Activated CD4-positive, alpha-beta T cell treated with anti-CD3 and anti-CD28 coated beads for 36 hours (primary cell): Measurements from ENCODE around the gene MLC1. TPM values are rescaled to one million over a fixed set of nuclear protein-coding genes. Genes with fewer than 3 reads are reported as not detected.

Experiments used
- ATAC-seq: fragments of 200-7000 bp; cut with Tn5 transposase; one replicate; pipeline ENCODE4 v1.10.0; 2021; ENCODE audit warnings: mild to moderate bottlenecking, moderate library complexity
- CTCF ChIA-PET: fragments of 350-600 bp; sonication (Branson Sonifier 250); formaldehyde crosslinking; loops from one replicate; lab custom pipeline; 2021; ENCODE audit warnings: antibody characterized with exemption; lab: Charles Lee
- POLR2A ChIA-PET: fragments of 350-600 bp; sonication (Branson Sonifier 250); formaldehyde crosslinking; loops from one replicate; lab custom pipeline; 2021; ENCODE audit warnings: antibody characterized with exemption, inconsistent platforms; lab: Charles Lee
- DNase-seq: peaks from one replicate; pipeline ENCODE4 v3.0.0-alpha.2; 2020
- H3K27ac Mint-ChIP-seq: one replicate; pipeline ENCODE4 v1.8.0; 2021; ENCODE audit warnings: mixed read lengths
- H3K27me3 Mint-ChIP-seq: one replicate; pipeline ENCODE4 v1.8.0; 2021; ENCODE audit warnings: mixed read lengths
- H3K36me3 Mint-ChIP-seq: one replicate; pipeline ENCODE4 v1.8.0; 2021; ENCODE audit warnings: low read depth, mixed read lengths
- H3K4me1 Mint-ChIP-seq: one replicate; pipeline ENCODE4 v1.8.0; 2021; ENCODE audit warnings: mixed read lengths
- H3K4me3 Mint-ChIP-seq: one replicate; pipeline ENCODE4 v1.8.0; 2021; ENCODE audit warnings: mild to moderate bottlenecking, moderate library complexity, mixed read lengths
- H3K9me3 Mint-ChIP-seq: one replicate; pipeline ENCODE4 v1.8.0; 2021; ENCODE audit warnings: low read depth, mixed read lengths
- intact Hi-C, 2 experiments: fragments of 100-400 bp; cut with DNase I in 1 of 2; cut with micrococcal nuclease in 1 of 2; formaldehyde crosslinking; loops; one replicate each; pipeline versions ENCODE4 v1.14.2 to v1.15.1; 2022 to 2024; cut with DNase I, micrococcal nuclease
- total RNA-seq, 2 experiments: library from RNA; stranded (reverse); gene quantifications; one replicate each; pipeline ENCODE4 v1.2.3, GENCODE V29; 2021

The MLC1 gene
- total RNA-seq, 2 experiments from 2014 or later, result not detected

DNA sequence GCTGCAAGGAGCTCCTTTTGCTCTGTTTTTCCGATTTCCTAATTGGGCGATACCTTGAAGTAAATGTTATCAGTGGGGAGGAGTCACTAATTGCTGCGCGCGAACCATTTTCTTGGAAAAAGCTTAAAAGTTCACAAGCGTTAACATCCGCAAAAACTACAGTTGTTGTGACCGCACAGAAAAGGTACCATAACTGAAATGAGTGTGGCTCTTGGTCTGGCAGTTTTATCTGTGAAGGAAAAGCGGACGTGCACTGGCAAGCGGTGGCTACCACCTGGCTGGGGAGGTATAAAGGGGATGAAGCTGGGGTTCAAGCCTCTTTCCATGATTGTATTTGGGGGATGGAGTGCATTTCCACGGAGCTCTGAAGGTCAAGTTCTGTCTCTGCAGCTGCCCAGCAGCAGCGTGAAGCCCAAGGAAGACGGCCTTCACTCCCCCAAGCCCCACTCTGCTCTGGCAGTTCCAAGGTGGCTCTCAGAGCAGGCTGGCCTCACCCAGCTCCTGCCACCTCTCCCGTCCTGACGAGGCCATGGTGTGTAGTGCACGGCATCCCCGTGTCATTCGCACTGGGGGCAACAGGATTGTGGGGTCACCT lies 32.0 kb upstream of the MLC1 start:
- ChIA-PET POLR2A (no interaction called here), CTCF (interaction anchor here (0.6 to 1.8 kb wide), 2 partner anchors 31 to 87 kb away, joined by 3 to 6 read pairs; no protein-coding TSS in a partner anchor)
- H3K4me3 Mint-ChIP-seq, result no peak overlapping the region
- H3K27ac Mint-ChIP-seq, result no peak overlapping the region
- DNase-seq (no peak), ATAC-seq (no peak)
- intact Hi-C loops, result no loop called here
- H3K4me1 Mint-ChIP-seq, result peaks cover 6% of the 10 kb centered on the region
- H3K9me3 Mint-ChIP-seq, result no peaks in the 10 kb centered on the region
- H3K36me3 Mint-ChIP-seq, result no peaks in the 10 kb centered on the region
- H3K27me3 Mint-ChIP-seq, result peaks cover 15% of the 10 kb centered on the region

DNA sequence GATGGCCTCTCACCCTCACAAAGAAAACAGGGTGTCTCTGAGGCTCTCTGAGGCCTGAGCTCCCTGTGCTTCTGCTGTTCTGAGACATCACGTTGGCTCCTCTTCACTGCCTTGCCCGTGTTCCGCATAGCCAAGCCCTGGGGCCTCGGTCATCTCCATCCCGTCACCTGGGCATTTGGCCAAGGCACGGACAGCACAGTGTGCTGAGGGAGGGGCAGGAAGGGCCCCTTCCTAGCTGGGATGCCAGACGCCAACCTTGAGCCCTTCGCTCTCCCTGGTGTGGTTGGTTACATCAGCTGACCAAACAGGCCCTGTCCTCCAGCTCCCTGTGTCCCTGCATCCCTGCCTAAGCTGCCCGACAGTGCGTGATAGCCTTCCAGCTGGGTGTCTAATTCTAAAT lies 30.5 kb upstream of the MLC1 start:
- peaks cover 10% of the 10 kb centered on the region for H3K4me1 Mint-ChIP-seq
- H3K4me3 Mint-ChIP-seq, result no peak overlapping the region
- CTCF ChIA-PET, result interaction anchor here (0.6 to 1.8 kb wide), 3 partner anchors 31 to 85 kb away, joined by 3 to 6 read pairs (median 4); partner anchors contain the start of gene MLC1
- ATAC-seq, result no peak
- no peak overlapping the region for H3K27ac Mint-ChIP-seq
- peaks cover 16% of the 10 kb centered on the region for H3K27me3 Mint-ChIP-seq
- no peak for DNase-seq
- H3K9me3 Mint-ChIP-seq, result no peaks in the 10 kb centered on the region
- intact Hi-C loops, result no loop called here
- POLR2A ChIA-PET, result no interaction called here
- H3K36me3 Mint-ChIP-seq, result no peaks in the 10 kb centered on the region

DNA sequence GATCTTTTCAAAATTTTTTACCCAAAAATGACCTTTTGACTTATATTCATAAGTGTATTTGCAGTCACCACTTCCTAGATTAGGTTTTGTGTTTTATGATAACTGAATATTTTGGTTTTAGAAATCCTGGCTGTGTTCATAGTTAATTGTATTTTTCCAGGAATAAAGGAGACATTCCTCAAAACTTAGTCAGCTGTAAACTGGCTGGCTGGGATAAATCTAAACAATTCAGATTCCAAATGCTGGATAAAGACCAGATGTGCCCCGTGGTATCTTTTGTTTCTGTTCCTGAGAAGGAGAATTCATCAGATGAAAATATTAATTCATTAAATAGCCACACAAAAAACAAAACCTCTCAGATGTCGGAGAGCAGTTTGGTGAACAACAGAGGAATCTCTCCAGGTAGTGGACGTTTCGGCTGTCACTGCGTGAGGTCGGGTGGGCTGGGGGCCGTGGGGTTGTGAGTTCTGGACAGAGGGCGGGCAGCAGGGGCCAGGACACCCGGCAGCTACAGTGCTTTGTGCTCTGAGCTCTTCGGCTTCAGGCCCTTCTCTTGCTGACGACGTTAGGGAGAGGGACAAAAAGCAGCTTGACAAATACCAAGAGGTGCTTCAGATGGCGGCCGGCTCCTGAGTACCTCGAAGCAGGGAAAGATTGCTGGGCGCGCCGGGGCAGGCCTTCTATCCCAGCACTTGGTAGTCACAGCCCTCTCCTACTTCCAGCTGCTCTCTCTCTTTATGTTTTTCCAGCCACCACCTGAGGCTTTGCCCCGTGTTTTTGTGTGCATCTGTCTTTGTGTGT lies 29.2 kb upstream of the MLC1 start:
- intact Hi-C loops, result no loop called here
- ChIA-PET CTCF (interaction anchor here (0.6 to 1.4 kb wide), 2 partner anchors 29 to 59 kb away, joined by 4 read pairs; partner anchors contain the start of gene MLC1), POLR2A (no interaction called here)
- H3K4me3 Mint-ChIP-seq, result no peak overlapping the region
- H3K4me1 Mint-ChIP-seq, result peaks cover 10% of the 10 kb centered on the region
- DNase-seq (no peak), ATAC-seq (no peak)
- H3K9me3 Mint-ChIP-seq, result no peaks in the 10 kb centered on the region
- no peaks in the 10 kb centered on the region for H3K36me3 Mint-ChIP-seq
- peaks cover 16% of the 10 kb centered on the region for H3K27me3 Mint-ChIP-seq
- H3K27ac Mint-ChIP-seq, result no peak overlapping the region

DNA sequence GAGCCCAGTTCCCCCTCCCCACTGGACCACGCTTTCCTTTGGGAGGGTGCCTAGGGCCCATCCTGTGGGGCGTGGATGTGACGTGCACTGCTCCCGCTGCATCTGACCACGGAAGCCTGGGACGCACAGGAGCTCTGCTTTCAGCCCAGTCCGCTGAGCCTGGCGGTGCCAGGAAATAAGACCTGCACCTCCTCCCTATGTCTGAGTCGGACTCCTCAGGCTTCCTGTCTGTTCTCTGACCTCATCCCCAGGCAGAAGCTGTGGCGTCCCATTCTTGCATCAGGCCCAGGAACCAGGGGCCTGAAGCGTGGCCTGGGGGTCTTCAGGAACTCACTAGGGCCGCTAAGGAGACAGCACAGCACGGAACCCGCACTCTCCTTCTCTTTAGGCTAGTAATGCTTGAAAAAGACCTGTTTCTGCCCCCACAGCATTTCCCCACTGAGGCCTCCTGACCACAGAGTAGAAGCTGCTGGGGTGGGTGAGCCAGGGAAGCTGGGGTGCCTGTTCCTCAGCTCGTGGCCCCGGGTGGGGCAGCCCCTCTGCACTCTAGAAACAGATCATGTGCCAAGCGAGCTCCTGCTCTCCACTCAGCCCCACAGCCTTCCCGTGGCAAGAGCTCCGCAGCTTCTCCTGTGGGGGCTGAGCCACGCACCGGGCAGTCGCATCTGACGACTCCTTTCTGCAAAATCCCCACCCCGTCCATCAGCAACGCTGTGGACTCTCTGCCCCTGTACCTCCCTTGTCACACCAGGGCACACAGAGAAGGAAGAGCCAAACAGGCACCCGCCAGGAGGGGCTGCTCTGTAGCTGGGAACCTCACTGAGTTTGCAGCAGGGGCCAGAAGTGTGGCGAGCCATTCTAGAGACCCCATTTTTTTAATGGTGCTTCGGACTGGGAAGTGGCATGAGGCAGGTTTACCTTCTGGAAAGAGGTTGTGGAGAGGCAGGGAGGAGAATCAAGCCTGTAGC lies 27.2 kb upstream of the MLC1 start:
- Mint-ChIP-seq H3K4me3 (no peak overlapping the region), H3K36me3 (no peaks in the 10 kb centered on the region), H3K27ac (peak overlapping the region; percentile 37), H3K27me3 (peaks cover 14% of the 10 kb centered on the region), H3K4me1 (peaks cover 10% of the 10 kb centered on the region), H3K9me3 (no peaks in the 10 kb centered on the region)
- DNase-seq (peak; percentile 52), ATAC-seq (peak; percentile 78)
- intact Hi-C loops, result no loop called here
- ChIA-PET POLR2A (no interaction called here), CTCF (interaction anchor here (1.2 kb wide), 1 partner anchor 8 kb away, joined by 3 read pairs; no protein-coding TSS in a partner anchor)

DNA sequence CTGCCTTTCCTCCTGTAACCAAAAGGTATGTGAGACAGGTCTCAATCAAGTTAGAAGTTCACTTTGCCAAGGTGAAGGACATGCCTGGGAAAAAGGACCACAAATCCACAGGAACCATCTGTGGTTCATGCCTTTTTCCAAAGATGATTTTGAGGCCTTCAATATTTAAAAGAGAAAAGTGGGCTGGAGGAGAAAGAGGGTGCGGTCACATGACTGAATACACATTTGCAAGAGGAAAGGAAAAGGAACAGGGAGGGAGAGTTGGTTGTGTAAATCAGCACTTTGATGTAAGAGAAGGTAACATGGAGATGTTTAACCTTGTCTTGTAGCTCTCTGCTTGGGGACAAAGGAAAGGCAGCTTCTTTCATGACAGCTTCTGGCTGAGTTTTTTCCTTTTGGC lies 25.8 kb upstream of the MLC1 start:
- ChIA-PET POLR2A (no interaction called here), CTCF (no interaction called here)
- Mint-ChIP-seq H3K4me1 (peaks cover 10% of the 10 kb centered on the region), H3K36me3 (no peaks in the 10 kb centered on the region), H3K9me3 (no peaks in the 10 kb centered on the region), H3K4me3 (no peak overlapping the region), H3K27ac (no peak overlapping the region), H3K27me3 (peaks cover 14% of the 10 kb centered on the region)
- intact Hi-C loops, result no loop called here
- ATAC-seq, result no peak
- DNase-seq, result no peak

DNA sequence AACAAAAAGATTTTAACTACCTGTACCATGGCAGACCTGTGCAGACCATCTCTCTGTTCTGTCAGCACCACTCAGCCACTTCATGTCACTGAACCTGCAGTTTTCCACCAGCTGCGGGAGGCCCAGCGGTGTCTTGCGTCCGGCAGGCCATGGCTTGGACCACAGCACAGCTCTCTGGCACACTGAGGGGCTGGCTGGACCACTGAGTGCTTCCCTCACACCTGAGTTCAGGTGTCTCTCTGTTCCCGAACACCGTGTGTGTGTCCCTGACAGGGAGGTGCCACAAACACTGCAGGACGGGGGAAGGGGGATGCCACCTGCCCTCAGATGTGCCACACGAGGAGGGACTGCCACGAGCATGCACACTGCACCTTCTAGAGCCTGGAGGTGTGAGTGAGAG lies 22.3 kb upstream of the MLC1 start:
- intact Hi-C loops, result no loop called here
- DNase-seq, result no peak
- Mint-ChIP-seq H3K36me3 (no peaks in the 10 kb centered on the region), H3K27me3 (peaks cover 5% of the 10 kb centered on the region), H3K9me3 (no peaks in the 10 kb centered on the region), H3K27ac (no peak overlapping the region), H3K4me1 (peaks cover 14% of the 10 kb centered on the region), H3K4me3 (no peak overlapping the region)
- POLR2A ChIA-PET, result interaction anchor here (1.2 kb wide), 1 partner anchor 279 kb away, joined by 8 read pairs; no protein-coding TSS in a partner anchor
- ATAC-seq, result no peak
- CTCF ChIA-PET, result interaction anchor here (0.8 kb wide), 1 partner anchor 9 kb away, joined by 3 read pairs; no protein-coding TSS in a partner anchor

DNA sequence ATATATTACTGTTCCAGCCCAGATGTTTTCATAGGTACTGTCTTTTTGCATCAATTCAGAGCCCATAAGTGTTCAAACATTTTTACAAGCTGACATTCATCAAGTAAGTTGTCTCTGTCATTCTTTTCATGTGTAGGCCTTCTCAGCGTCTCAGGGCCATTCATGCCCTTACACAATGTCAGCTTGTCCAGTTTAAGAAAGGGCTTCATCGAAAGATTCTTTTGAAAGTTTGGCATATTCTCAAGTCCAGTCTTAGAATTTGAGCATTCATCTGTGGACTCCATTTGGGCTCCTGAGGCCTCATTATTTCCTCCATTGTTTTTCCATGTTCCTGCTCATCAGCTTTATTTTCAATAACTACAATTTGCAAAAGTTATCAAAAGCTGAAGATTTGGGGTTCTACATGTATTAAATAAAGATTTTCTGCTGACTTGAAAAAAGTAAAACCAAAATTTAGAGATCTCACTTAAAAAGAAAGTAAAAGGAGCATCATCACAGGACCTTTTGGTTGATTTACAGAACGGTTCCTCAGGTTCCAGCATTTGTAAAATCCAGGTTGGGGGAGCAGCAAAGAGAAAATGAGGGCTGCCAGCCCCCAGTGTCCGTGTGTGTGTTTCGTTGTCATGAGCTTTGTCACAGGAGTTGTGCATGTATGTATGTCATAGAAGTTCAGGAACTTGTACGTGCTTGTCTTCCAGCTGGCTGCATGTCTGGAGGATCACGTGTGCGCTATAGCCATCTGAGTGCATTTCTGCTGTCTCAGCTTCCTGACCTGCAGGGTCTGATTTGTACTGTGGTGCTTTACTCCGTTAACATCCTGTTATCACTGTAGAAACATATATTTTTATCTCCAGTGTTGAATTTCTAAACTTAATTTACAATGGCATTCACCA lies 20.2 kb upstream of the MLC1 start:
- H3K4me3 Mint-ChIP-seq, result peak overlapping the region; percentile 40
- H3K27ac Mint-ChIP-seq, result no peak overlapping the region
- DNase-seq, result peak; percentile 40
- peak; percentile 83 for ATAC-seq
- H3K36me3 Mint-ChIP-seq, result no peaks in the 10 kb centered on the region
- H3K9me3 Mint-ChIP-seq, result no peaks in the 10 kb centered on the region
- intact Hi-C loops, result no loop called here
- no peaks in the 10 kb centered on the region for H3K27me3 Mint-ChIP-seq
- ChIA-PET POLR2A (interaction anchor here (1.2 kb wide), 1 partner anchor 17 kb away, joined by 4 read pairs; no protein-coding TSS in a partner anchor), CTCF (interaction anchor here (0.8 to 1.3 kb wide), 2 partner anchors 47 to 138 kb away, joined by 3 to 4 read pairs; no protein-coding TSS in a partner anchor)
- peaks cover 8% of the 10 kb centered on the region for H3K4me1 Mint-ChIP-seq

DNA sequence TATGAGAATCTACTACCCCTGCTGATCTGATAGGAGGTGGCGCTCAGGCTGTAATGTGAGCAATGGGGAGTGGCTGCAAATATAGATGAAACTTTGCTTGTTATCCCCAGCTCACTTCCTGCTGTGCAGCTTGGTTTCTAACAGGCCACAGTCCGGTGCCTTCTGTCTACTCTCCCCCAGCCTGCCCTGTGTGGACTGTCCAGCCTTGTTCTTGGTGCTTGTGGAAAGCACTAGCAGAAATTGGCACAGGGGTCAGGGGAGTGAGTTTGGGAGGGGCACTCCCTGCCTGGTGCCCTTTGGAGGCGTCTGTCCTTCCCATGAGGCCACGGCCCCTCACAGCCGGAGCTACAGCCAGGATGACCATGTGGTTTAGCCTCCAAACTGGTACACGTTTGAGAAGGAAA lies 18.9 kb upstream of the MLC1 start:
- H3K27ac Mint-ChIP-seq, result no peak overlapping the region
- ATAC-seq (no peak), DNase-seq (no peak)
- H3K9me3 Mint-ChIP-seq, result no peaks in the 10 kb centered on the region
- H3K27me3 Mint-ChIP-seq, result peaks cover 2% of the 10 kb centered on the region
- H3K4me3 Mint-ChIP-seq, result no peak overlapping the region
- H3K36me3 Mint-ChIP-seq, result no peaks in the 10 kb centered on the region
- peaks cover 8% of the 10 kb centered on the region for H3K4me1 Mint-ChIP-seq
- POLR2A ChIA-PET, result no interaction called here
- intact Hi-C loops, result no loop called here
- CTCF ChIA-PET, result interaction anchor here (0.8 to 1.1 kb wide), 3 partner anchors 9 to 45 kb away, joined by 3 to 4 read pairs (median 4); no protein-coding TSS in a partner anchor

DNA sequence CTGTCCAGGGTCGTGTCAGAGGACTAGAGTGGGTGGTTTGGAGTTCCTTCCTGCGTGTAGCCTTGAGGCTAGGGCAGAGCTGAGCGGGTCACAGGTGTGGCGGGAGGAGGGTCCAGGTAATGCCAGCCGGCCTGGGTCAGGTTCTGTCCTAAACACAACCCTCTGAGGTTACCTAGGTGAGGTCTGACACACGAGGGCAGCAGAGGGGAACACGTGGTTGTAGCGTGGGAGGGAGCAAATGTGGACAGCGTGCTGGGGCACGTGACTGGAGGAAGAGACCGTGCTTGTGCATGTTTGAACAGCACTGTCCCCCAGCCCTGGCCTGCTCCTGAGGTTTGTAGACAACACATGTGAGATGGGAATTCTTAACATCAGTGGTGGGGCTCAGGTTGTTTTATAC lies 17.7 kb upstream of the MLC1 start:
- ChIA-PET CTCF (interaction anchor here (0.6 kb wide), 1 partner anchor 393 kb away, joined by 3 read pairs; no protein-coding TSS in a partner anchor), POLR2A (no interaction called here)
- ATAC-seq (no peak), DNase-seq (peak; percentile 30)
- H3K27me3 Mint-ChIP-seq, result peaks cover 5% of the 10 kb centered on the region
- intact Hi-C loops, result no loop called here
- no peaks in the 10 kb centered on the region for H3K36me3 Mint-ChIP-seq
- no peak overlapping the region for H3K4me3 Mint-ChIP-seq
- H3K4me1 Mint-ChIP-seq, result peaks cover 8% of the 10 kb centered on the region
- H3K27ac Mint-ChIP-seq, result no peak overlapping the region
- no peaks in the 10 kb centered on the region for H3K9me3 Mint-ChIP-seq

DNA sequence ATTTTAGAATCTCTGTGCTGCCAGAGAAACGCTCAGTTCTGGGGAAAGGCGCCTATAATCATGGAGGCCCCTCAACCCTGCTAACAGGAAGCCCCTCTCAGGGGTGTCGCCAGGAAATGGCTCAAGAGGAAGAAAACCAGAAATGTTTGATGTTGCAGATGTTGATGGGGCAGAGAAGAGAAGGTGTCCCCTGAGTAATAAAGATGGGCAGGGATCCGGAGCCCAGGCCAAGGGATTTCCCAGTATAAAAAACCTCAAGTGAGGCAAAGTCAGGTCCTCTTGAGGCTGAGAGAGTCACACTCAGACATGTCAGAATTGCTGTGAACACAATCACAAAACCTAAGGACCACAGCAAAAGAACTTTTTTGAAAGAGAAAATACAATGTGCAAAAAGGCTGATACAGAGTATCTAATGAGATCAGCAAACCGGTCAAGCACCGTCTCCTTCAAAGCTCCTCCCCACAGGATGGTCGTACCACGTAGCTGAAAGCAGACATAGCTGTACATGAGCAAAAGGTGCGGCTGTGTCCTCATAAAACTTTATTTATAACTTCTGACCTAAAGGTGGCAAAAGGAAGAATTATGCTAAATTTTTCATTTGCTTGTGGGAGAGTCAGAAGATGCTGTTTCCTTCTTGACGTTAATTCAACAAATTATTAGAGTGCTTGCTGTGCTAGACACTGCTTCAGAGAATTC lies 16.8 kb upstream of the MLC1 start:
- H3K27me3 Mint-ChIP-seq, result peaks cover 8% of the 10 kb centered on the region
- H3K4me1 Mint-ChIP-seq, result peaks cover 8% of the 10 kb centered on the region
- POLR2A ChIA-PET, result no interaction called here
- no peak overlapping the region for H3K27ac Mint-ChIP-seq
- CTCF ChIA-PET, result interaction anchor here (0.6 kb wide), 1 partner anchor 392 kb away, joined by 3 read pairs; no protein-coding TSS in a partner anchor
- DNase-seq (no peak), ATAC-seq (no peak)
- H3K4me3 Mint-ChIP-seq, result no peak overlapping the region
- H3K9me3 Mint-ChIP-seq, result no peaks in the 10 kb centered on the region
- intact Hi-C loops, result no loop called here
- no peaks in the 10 kb centered on the region for H3K36me3 Mint-ChIP-seq
